Measurements from ENCODE around the gene E2F6.
"Not testable (repeated sequence)": the region's sequence is repeated elsewhere in the genome, so short reads cannot be mapped to it uniquely, and the experiment has no call there.

E2F6 gene

GRCh38 chr2:11411768-11412448 lies 54.1 kb downstream of the E2F6 start:
- no peak for DNase-seq (ENCODE audit: low read depth in 2 of 2)

GRCh38 chr2:11411244-11411643 lies 54.7 kb downstream of the E2F6 start:
- no peak for DNase-seq (ENCODE audit: low read depth in 2 of 2)

- no peak for DNase-seq (ENCODE audit: low read depth in 2 of 2)
Measured at GRCh38 chr2:11410101-11410500, 55.9 kb downstream of the E2F6 start.

- DNase-seq (ENCODE audit: low read depth in 2 of 2): no peak
Measured at GRCh38 chr2:11409572-11409959, 56.4 kb downstream of the E2F6 start.

GRCh38 chr2:11408959-11409571 lies 56.9 kb downstream of the E2F6 start:
- DNase-seq (ENCODE audit: low read depth in 2 of 2): no peak

GRCh38 chr2:11407413-11407812 lies 58.5 kb downstream of the E2F6 start:
- no peak for DNase-seq (ENCODE audit: low read depth in 2 of 2)

GRCh38 chr2:11406958-11407381 lies 59.0 kb downstream of the E2F6 start:
- DNase-seq (ENCODE audit: low read depth in 2 of 2): no peak

GRCh38 chr2:11406267-11406957 lies 59.5 kb downstream of the E2F6 start:
- DNase-seq (ENCODE audit: low read depth in 2 of 2): no peak

GRCh38 chr2:11405599-11406266 lies 60.2 kb downstream of the E2F6 start:
- DNase-seq (ENCODE audit: low read depth in 2 of 2): no peak

GRCh38 chr2:11405074-11405406 lies 60.9 kb downstream of the E2F6 start:
- DNase-seq (ENCODE audit: low read depth in 2 of 2): not testable (repeated sequence)

- no peak for DNase-seq (ENCODE audit: low read depth in 2 of 2)
Measured at GRCh38 chr2:11404376-11405073, 61.4 kb downstream of the E2F6 start.

- DNase-seq (ENCODE audit: low read depth in 2 of 2): no peak
Measured at GRCh38 chr2:11402436-11402835, 63.5 kb downstream of the E2F6 start.

- no peak for DNase-seq (ENCODE audit: low read depth in 2 of 2)
Measured at GRCh38 chr2:11399438-11399762, 66.6 kb downstream of the E2F6 start.

GRCh38 chr2:11398750-11399437 lies 67.1 kb downstream of the E2F6 start:
- DNase-seq (ENCODE audit: low read depth in 2 of 2): no peak

- no peak for DNase-seq (ENCODE audit: low read depth in 2 of 2)
Measured at GRCh38 chr2:11397513-11397912, 68.4 kb downstream of the E2F6 start.

- DNase-seq (ENCODE audit: low read depth in 2 of 2): no peak
Measured at GRCh38 chr2:11396467-11397445, 69.2 kb downstream of the E2F6 start.

- DNase-seq (ENCODE audit: low read depth in 2 of 2): no peak
Measured at GRCh38 chr2:11396021-11396420, 69.9 kb downstream of the E2F6 start.

GRCh38 chr2:11395389-11395788 lies 70.6 kb downstream of the E2F6 start:
- no peak for DNase-seq (ENCODE audit: low read depth in 2 of 2)
